ENCODE data around the gene DYNC1H1. TPM values are rescaled to one million over a fixed set of nuclear protein-coding genes. Genes with fewer than 3 reads are reported as not detected.
A peak's percentile ranks its signal among the peaks of the same experiment; 100 is the strongest.

Gene DYNC1H1
- total and polyA plus RNA-seq, 2 of the 13 experiments (the other 11 are each of a cell fraction or from before 2014, with no cell fraction given): 74.4 to 239 TPM

DNA sequence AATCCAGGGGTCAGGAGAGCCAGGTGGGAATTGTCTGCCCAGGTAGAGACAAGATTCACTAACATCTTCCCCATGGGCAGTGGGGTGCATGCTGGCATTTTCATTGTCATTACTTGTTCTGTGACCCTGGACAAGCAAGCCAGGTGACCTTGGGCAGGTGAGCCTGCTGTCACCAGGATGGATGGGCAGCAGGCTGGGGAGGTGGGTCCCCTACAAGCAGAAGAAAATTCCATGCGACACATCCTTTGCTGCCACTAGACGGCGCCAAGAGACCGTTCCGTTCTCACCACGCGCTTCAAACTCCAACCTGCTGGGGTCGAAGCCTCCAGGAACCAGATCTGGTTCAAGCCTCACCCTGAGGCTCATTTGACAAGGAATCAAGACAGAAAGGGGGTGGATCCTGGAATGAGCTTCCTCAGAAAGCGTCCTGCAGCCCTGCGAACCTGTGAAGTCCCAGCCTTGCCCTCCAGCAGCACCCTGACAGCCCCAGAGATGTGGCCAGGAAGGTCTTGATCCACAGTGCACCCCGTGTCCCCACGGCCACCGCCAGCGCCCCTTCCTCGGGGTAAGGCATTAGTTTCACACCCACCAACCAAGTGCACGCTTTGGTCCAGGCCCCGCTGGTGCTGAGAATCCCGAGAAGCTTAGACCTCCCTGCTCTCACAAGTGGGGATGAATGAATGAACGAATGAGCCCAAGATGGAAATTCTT is 3.2 kb upstream of the DYNC1H1 start (continued):
- TF ChIP-seq ATF7 (IDR thresholded peaks at IDR 0.05) (no peak), ATF7 (CRISPR knock-in tag; IDR thresholded peaks at IDR 0.05) (no peak), ZNF484 (CRISPR knock-in tag; IDR thresholded peaks at IDR 0.05; ENCODE audit: borderline replicate concordance, low read depth) (no peak), MBNL3 (CRISPR knock-in tag; conservative IDR thresholded peaks at IDR 0.05) (no peak), ZNF350 (CRISPR knock-in tag; IDR thresholded peaks at IDR 0.05; ENCODE audit: borderline replicate concordance, low read depth) (0 out of 2 replicates have a peak, but pooled peaks have one; percentile 25), ZFP62 (CRISPR knock-in tag; IDR thresholded peaks at IDR 0.05) (no peak), DBP (CRISPR knock-in tag; IDR thresholded peaks at IDR 0.05; ENCODE audit: not compliant biosample characterization) (no peak), POLR2G (IDR thresholded peaks at IDR 0.05; ENCODE audit: low read depth, low read length) (no peak), KMT2B (CRISPR knock-in tag; IDR thresholded peaks at IDR 0.05) (no peak), ZMYM2 (CRISPR knock-in tag; IDR thresholded peaks at IDR 0.05) (no peak), ZNF251 (CRISPR knock-in tag; IDR thresholded peaks at IDR 0.05) (no peak), PHF5A (CRISPR knock-in tag; IDR thresholded peaks at IDR 0.05; ENCODE audit: low read depth, unreplicated experiment) (no peak), HINFP (CRISPR knock-in tag; IDR thresholded peaks at IDR 0.05; ENCODE audit: low read depth) (no peak), YY1 (IDR thresholded peaks at IDR 0.05; ENCODE audit: insufficient read depth, insufficient replicate concordance, low read depth, low read length) (no peak), BCL6 (CRISPR knock-in tag; IDR thresholded peaks at IDR 0.05) (no peak), ZNF569 (CRISPR knock-in tag; IDR thresholded peaks at IDR 0.05; ENCODE audit: borderline replicate concordance) (no peak), HOXA7 (CRISPR knock-in tag; IDR thresholded peaks at IDR 0.05) (no peak)
- TF ChIP-seq, protein P1, sequence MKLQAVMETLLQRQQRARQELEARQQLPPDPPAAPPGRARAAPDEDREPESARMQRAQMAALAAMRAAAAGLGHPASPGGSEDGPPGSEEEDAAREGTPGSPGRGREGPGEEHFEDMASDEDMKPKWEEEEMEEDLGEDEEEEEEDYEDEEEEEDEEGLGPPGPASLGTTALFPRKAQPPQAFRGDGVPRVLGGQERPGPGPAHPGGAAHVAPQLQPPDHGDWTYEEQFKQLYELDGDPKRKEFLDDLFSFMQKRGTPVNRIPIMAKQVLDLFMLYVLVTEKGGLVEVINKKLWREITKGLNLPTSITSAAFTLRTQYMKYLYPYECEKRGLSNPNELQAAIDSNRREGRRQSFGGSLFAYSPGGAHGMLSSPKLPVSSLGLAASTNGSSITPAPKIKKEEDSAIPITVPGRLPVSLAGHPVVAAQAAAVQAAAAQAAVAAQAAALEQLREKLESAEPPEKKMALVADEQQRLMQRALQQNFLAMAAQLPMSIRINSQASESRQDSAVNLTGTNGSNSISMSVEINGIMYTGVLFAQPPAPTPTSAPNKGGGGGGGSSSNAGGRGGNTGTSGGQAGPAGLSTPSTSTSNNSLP (IDR thresholded peaks at IDR 0.05; ENCODE audit: low read depth, low read length): no peak
- TF ChIP-seq, protein P2, sequence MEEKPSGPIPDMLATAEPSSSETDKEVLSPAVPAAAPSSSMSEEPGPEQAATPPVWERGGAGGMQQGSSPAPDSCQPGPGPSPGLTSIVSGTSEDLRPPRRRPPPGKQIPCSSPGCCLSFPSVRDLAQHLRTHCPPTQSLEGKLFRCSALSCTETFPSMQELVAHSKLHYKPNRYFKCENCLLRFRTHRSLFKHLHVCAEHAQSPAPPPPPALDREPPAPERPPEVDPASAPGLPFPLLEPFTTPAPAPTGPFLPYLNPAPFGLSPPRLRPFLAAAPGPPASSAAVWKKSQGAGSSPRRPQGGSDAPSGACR (CRISPR knock-in tag; IDR thresholded peaks at IDR 0.05): no peak
